Measurements from ENCODE around the gene TMEM259.

TMEM259 gene

DNA sequence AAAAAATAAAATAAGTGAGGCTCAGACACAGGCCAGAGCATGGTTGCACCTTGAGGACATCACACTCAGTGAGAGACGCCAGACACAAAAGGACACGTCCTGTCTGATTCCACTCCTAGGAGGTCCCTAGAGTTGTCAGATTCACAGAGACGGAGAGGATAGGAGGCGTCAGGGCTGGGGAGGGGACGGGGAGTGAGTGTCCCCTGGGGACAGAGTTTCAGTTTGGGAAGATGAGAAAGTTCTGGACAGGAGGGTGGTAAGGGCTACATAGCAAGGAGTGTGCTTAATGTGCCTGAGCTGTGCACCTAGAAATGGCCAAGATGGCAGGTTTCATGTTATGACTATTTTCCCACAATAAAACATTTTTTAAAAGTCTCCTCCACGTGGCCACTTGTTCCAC lies 22.9 kb downstream of the TMEM259 start:
- Histone ChIP-seq H3K9me2 (replicated peaks; ENCODE audit: insufficient read depth, low read length) (no peaks in the 10 kb centered on the region), H3K27ac (ENCODE audit: low read depth, low read length) (no peak overlapping the region), H3K9ac (ENCODE audit: low read length) (no peak overlapping the region), H4K20me1 (ENCODE audit: low read depth, low read length) (no peaks in the 10 kb centered on the region), H3K79me2 (ENCODE audit: insufficient read depth, low read length) (no peaks in the 10 kb centered on the region), H3K9me3 (ENCODE audit: insufficient read depth, low read length) (no peaks in the 10 kb centered on the region), H2AFZ (ENCODE audit: low read depth, low read length, severe bottlenecking) (no peak overlapping the region), H3K4me3 (ENCODE audit: insufficient read depth, low read length, poor library complexity, severe bottlenecking) (no peak overlapping the region), H3F3A (ENCODE audit: insufficient read depth) (no peaks in the 10 kb centered on the region), H3K36me3 (ENCODE audit: low read length) (no peaks in the 10 kb centered on the region), H3K27me3 (ENCODE audit: low read length) (no peaks in the 10 kb centered on the region), H3K4me2 (ENCODE audit: low read depth, low read length, poor library complexity, severe bottlenecking) (no peak overlapping the region)
- TF ChIP-seq, protein P1, sequence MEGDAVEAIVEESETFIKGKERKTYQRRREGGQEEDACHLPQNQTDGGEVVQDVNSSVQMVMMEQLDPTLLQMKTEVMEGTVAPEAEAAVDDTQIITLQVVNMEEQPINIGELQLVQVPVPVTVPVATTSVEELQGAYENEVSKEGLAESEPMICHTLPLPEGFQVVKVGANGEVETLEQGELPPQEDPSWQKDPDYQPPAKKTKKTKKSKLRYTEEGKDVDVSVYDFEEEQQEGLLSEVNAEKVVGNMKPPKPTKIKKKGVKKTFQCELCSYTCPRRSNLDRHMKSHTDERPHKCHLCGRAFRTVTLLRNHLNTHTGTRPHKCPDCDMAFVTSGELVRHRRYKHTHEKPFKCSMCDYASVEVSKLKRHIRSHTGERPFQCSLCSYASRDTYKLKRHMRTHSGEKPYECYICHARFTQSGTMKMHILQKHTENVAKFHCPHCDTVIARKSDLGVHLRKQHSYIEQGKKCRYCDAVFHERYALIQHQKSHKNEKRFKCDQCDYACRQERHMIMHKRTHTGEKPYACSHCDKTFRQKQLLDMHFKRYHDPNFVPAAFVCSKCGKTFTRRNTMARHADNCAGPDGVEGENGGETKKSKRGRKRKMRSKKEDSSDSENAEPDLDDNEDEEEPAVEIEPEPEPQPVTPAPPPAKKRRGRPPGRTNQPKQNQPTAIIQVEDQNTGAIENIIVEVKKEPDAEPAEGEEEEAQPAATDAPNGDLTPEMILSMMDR (IDR thresholded peaks at IDR 0.05; ENCODE audit: insufficient read depth, low read length, poor library complexity, severe bottlenecking), result no peak
- no peak for TF ChIP-seq EZH2phosphoT487 (conservative IDR thresholded peaks at IDR 0.05; ENCODE audit: low read length)

DNA sequence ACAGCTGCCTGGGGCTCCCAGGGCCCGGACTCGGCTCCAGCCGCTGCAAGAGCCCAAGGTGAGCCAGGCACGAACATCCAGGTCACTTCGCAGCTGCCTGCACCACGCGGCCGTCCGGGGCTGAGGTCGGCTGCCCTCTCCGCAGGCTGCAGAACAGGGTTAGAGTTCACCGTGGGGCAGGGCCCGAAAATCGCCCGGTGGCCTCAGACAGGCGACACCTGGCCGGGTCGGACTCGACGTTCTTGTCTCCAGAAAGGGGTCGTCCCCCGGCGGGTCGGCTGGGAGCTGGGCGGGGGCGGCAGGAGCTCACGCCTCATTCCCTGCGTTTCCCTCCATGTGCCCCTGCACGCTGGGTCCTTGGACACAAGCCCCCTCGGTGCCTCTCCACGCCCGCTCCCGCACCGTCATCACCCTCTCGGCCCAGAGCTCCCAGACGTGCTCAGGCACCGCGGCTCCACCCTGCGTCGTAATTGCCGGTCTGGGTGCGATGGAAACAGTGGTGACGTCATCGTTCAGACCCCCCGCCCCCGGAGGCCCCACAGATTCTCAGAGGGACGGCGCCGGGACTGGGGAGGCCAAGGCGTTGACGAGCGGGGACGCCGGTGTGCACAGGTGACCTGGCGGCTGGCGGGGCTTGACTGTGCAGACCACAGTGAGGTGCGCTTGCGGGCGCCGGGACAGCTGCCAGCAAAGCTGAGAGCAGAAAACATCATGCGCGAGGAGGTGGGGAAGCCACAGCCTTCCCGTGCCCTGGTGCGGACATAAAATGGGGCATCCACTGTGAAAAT lies 24.7 kb downstream of the TMEM259 start:
- Histone ChIP-seq H3K9me3 (ENCODE audit: insufficient read depth, low read length) (no peaks in the 10 kb centered on the region), H3K4me2 (ENCODE audit: low read depth, low read length, poor library complexity, severe bottlenecking) (no peak overlapping the region), H2AFZ (ENCODE audit: low read depth, low read length, severe bottlenecking) (no peak overlapping the region), H3K4me3 (ENCODE audit: insufficient read depth, low read length, poor library complexity, severe bottlenecking) (no peak overlapping the region), H3F3A (ENCODE audit: insufficient read depth) (no peaks in the 10 kb centered on the region), H3K27ac (ENCODE audit: low read depth, low read length) (no peak overlapping the region), H4K20me1 (ENCODE audit: low read depth, low read length) (no peaks in the 10 kb centered on the region), H3K27me3 (ENCODE audit: low read length) (no peaks in the 10 kb centered on the region), H3K36me3 (ENCODE audit: low read length) (no peaks in the 10 kb centered on the region), H3K9me2 (replicated peaks; ENCODE audit: insufficient read depth, low read length) (no peaks in the 10 kb centered on the region), H3K9ac (ENCODE audit: low read length) (no peak overlapping the region), H3K79me2 (ENCODE audit: insufficient read depth, low read length) (no peaks in the 10 kb centered on the region)
- TF ChIP-seq EZH2phosphoT487 (conservative IDR thresholded peaks at IDR 0.05; ENCODE audit: low read length), result no peak
- TF ChIP-seq, protein P1 (IDR thresholded peaks at IDR 0.05; ENCODE audit: insufficient read depth, low read length, poor library complexity, severe bottlenecking), result no peak

DNA sequence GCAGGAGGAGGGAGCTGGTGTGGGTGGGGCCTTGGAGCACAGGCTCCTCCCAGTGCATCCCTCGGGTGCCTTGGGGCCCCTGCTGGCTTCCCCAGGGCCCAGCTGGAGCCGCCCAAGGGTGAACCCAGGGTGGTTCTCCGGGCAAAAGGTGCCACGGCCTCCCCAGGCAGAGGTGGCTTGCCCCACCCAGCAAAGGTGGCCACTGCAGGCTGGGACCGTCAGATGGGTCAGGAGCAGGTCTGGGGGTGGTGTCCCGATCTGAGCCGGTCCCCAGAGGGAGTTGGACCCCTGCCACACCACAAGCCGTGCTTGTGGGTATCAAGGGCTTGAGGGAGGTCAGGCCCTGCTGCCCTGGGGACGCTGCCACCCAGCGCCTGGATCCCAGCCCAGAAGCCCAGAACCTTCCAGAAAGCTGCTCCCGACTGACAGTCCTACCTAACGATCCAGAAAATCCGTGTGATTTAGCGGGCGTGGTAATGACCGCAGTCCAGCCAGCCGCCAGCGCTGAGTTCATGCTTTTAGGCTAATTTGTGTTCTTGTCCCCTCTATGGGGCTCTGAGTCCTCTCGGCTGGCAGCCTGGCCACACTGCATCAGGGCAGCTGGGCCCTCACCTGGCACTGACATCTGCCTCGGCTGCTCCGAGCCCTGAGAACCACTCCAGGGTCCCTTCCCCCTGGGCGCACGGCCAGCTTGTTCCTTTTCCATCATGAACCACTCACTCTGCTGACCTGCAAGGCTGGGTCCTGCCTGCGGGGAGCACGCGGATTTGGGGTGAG lies 25.7 kb downstream of the TMEM259 start:
- Histone ChIP-seq H4K20me1 (ENCODE audit: low read depth, low read length) (no peaks in the 10 kb centered on the region), H3K79me2 (ENCODE audit: insufficient read depth, low read length) (no peaks in the 10 kb centered on the region)

More for the DNA sequence above, 25.7 kb downstream of the TMEM259 start:
- Histone ChIP-seq H3K4me3 (ENCODE audit: insufficient read depth, low read length, poor library complexity, severe bottlenecking) (no peak overlapping the region), H3K27ac (ENCODE audit: low read depth, low read length) (no peak overlapping the region), H3K9me2 (replicated peaks; ENCODE audit: insufficient read depth, low read length) (no peaks in the 10 kb centered on the region), H3K9ac (ENCODE audit: low read length) (no peak overlapping the region), H3F3A (ENCODE audit: insufficient read depth) (no peaks in the 10 kb centered on the region), H3K36me3 (ENCODE audit: low read length) (no peaks in the 10 kb centered on the region), H3K4me2 (ENCODE audit: low read depth, low read length, poor library complexity, severe bottlenecking) (no peak overlapping the region), H3K27me3 (ENCODE audit: low read length) (no peaks in the 10 kb centered on the region), H2AFZ (ENCODE audit: low read depth, low read length, severe bottlenecking) (no peak overlapping the region), H3K9me3 (ENCODE audit: insufficient read depth, low read length) (no peaks in the 10 kb centered on the region)
- TF ChIP-seq, protein P1 (IDR thresholded peaks at IDR 0.05; ENCODE audit: insufficient read depth, low read length, poor library complexity, severe bottlenecking), result no peak
- no peak for TF ChIP-seq EZH2phosphoT487 (conservative IDR thresholded peaks at IDR 0.05; ENCODE audit: low read length)
